HepG2 (cell line): ENCODE results near the gene LSM12. TPM values are rescaled to one million over a fixed set of nuclear protein-coding genes. Genes with fewer than 3 reads are reported as not detected.

Experiments
- AGO2 ChIP-seq: fragments of 200-400 bp; formaldehyde crosslinking; optimal IDR thresholded peaks from 2 replicates; pipeline ENCODE3; 2017; ENCODE audit warnings: mild to moderate bottlenecking, low read depth, low read length, moderate library complexity
- ARNT ChIP-seq: fragments of 450-650 bp; IDR thresholded peaks from 2 replicates; pipeline ENCODE4 v1.6.1; 2017
- CC2D1A ChIP-seq: sonication (generic); formaldehyde crosslinking; IDR thresholded peaks from 2 replicates; pipeline ENCODE4 v1.8.1; 2023; ENCODE audit warnings: mild to moderate bottlenecking, missing genetic modification reagents
- CENPBD1 ChIP-seq: sonication (generic); formaldehyde crosslinking; IDR thresholded peaks from 2 replicates; pipeline ENCODE4 v1.8.0; 2022; ENCODE audit warnings: missing genetic modification reagents, low read depth, mild to moderate bottlenecking, borderline replicate concordance
- DMAP1 ChIP-seq: IDR thresholded peaks from 2 replicates; pipeline ENCODE4 v1.6.1; 2016
- FOXK1 ChIP-seq: sonication (generic); formaldehyde crosslinking; IDR thresholded peaks from 2 replicates; pipeline ENCODE4 v1.4.0; 2020; ENCODE audit warnings: low read depth, missing genetic modification reagents, borderline replicate concordance
- JARID2 ChIP-seq: sonication (generic); formaldehyde crosslinking; IDR thresholded peaks from 2 replicates; pipeline ENCODE4 v1.8.1; 2023; ENCODE audit warnings: missing genetic modification reagents, inconsistent platforms; ENCODE audit not compliant: insufficient replicate concordance
- KDM2A ChIP-seq: sonication (generic); formaldehyde crosslinking; IDR thresholded peaks from 2 replicates; pipeline ENCODE4 v1.4.0; 2020; ENCODE audit warnings: low read depth, missing genetic modification reagents, borderline replicate concordance
- MED1 ChIP-seq: sonication (generic); formaldehyde crosslinking; IDR thresholded peaks from 2 replicates; pipeline ENCODE4 v1.4.0; 2020; ENCODE audit warnings: missing genetic modification reagents
- PCBP1 ChIP-seq: fragments of 200-400 bp; formaldehyde crosslinking; IDR thresholded peaks from 2 replicates; pipeline ENCODE4 v1.6.1; 2017; ENCODE audit warnings: mild to moderate bottlenecking, low read depth, low read length, borderline replicate concordance
- PLRG1 ChIP-seq: fragments of 450-650 bp; conservative IDR thresholded peaks from 2 replicates; pipeline ENCODE4 v1.6.1; 2016
- POGK ChIP-seq: sonication (generic); formaldehyde crosslinking; conservative IDR thresholded peaks from 2 replicates; pipeline ENCODE4 v1.8.0; 2022; ENCODE audit warnings: mild to moderate bottlenecking, moderate library complexity, missing genetic modification reagents
- SAP130 ChIP-seq: IDR thresholded peaks from 2 replicates; pipeline ENCODE4 v1.6.1; 2016; ENCODE audit warnings: low read depth
- SKIL ChIP-seq: sonication (generic); formaldehyde crosslinking; IDR thresholded peaks from 2 replicates; pipeline ENCODE4 v1.8.0; 2022; ENCODE audit warnings: missing genetic modification reagents, mild to moderate bottlenecking, moderate library complexity, borderline replicate concordance
- SMYD3 ChIP-seq: sonication (generic); formaldehyde crosslinking; IDR thresholded peaks from 2 replicates; pipeline ENCODE4 v1.8.1; 2023; ENCODE audit warnings: mild to moderate bottlenecking, missing genetic modification reagents
- SOX6 ChIP-seq, 2 experiments: fragments of 450-650 bp in 1 of 2; sonication (generic) in 1 of 2; formaldehyde crosslinking in 1 of 2; IDR thresholded peaks; 2 replicates each; pipeline versions ENCODE4 v1.4.0 to v1.6.1; 2017 to 2020; ENCODE audit warnings: antibody characterized with exemption in 1 of 2, mild to moderate bottlenecking in 1 of 2, missing genetic modification reagents in 1 of 2
- UBTF ChIP-seq: sonication (generic); formaldehyde crosslinking; IDR thresholded peaks from 2 replicates; pipeline ENCODE4 v1.4.0; 2020; ENCODE audit warnings: mild to moderate bottlenecking, missing genetic modification reagents
- ZNF547 ChIP-seq: sonication (generic); formaldehyde crosslinking; IDR thresholded peaks from 2 replicates; pipeline ENCODE4 v1.5.1; 2020; ENCODE audit warnings: mild to moderate bottlenecking, missing genetic modification reagents
- ZNF816 ChIP-seq: sonication (generic); formaldehyde crosslinking; IDR thresholded peaks from 2 replicates; pipeline ENCODE4 v1.8.0; 2022; ENCODE audit warnings: missing genetic modification reagents, mild to moderate bottlenecking, borderline replicate concordance
- ZSCAN22 ChIP-seq: sonication (generic); formaldehyde crosslinking; IDR thresholded peaks from 2 replicates; pipeline ENCODE4 v1.4.0; 2020; ENCODE audit warnings: mild to moderate bottlenecking, missing genetic modification reagents
- polyA plus RNA-seq, 8 experiments: library from polyadenylated mRNA; depleted of rRNA in 3 of 8; stranded (reverse) in 7 of 8; unstranded in 1 of 8; fragments of >200 nt; fragmentation: Illumina TruSeq in 4 of 8; extraction: Trizol in 4 of 8; gene quantifications; 2 replicates each; pipeline versions ENCODE4 v1.2.1 to v1.2.3, GENCODE V29; 2011 to 2016; ENCODE audit warnings: low read depth in 4 of 8, missing spikeins in 1 of 8, mixed read lengths in 1 of 8; ENCODE audit not compliant: insufficient read depth in 1 of 8
- total RNA-seq, 5 experiments: library from RNA; depleted of rRNA; stranded (reverse); fragments of >200 nt; fragmentation: Illumina TruSeq; extraction: Trizol; gene quantifications; 2 replicates each; pipeline ENCODE4 v1.2.3, GENCODE V29; 2016; ENCODE audit warnings: low read depth in 1 of 5

Gene LSM12
- total and polyA plus RNA-seq, 2 of the 13 experiments (the other 11 are each of a cell fraction or from before 2014, with no cell fraction given): 52.8 to 55.7 TPM

GRCh38 chr17:43994272-43995149, 72.0 kb downstream of the LSM12 start (continued):
- TF ChIP-seq SAP130 (CRISPR knock-in tag) (no peak; the same call in 1 of the 2 replicates), POGK (CRISPR knock-in tag) (peak; percentile 57; the same call in 1 of the 2 replicates), SKIL (CRISPR knock-in tag) (no peak), CC2D1A (CRISPR knock-in tag) (no peak), PCBP1 (no peak), KDM2A (CRISPR knock-in tag) (peak; percentile 94), UBTF (peak; percentile 37; the same call in 1 of the 2 replicates), SMYD3 (no peak), MED1 (CRISPR knock-in tag) (peak; percentile 42; the same call in 1 of the 2 replicates), DMAP1 (no peak), AGO2 (no peak), ZNF547 (CRISPR knock-in tag) (no peak), ZNF816 (CRISPR knock-in tag) (no peak), CENPBD1 (no peak), SOX6 (IDR thresholded peaks at IDR 0.05) (no peak), SOX6 (CRISPR knock-in tag; IDR thresholded peaks at IDR 0.05) (peak; percentile 26; the same call in 1 of the 2 replicates), FOXK1 (CRISPR knock-in tag) (no peak), JARID2 (no peak), ARNT (no peak), PLRG1 (no peak), ZSCAN22 (CRISPR knock-in tag) (no peak)
